DND-41 (cell line): ENCODE results near the gene FAM171A1.
"Not testable (repeated sequence)": the region's sequence is repeated elsewhere in the genome, so short reads cannot be mapped to it uniquely, and the experiment has no call there.

Source experiments
- ATAC-seq: fragments of 200-7000 bp; cut with Tn5 transposase; 3 replicates; pipeline ENCODE4 v1.9.1; 2021; ENCODE audit warnings: low read depth; ENCODE audit not compliant: insufficient read depth
- DNase-seq: peaks from one replicate; pipeline ENCODE4 v3.0.0-alpha.2; 2020
- H2AFZ ChIP-seq: 2 replicates; pipeline ENCODE4 v1.6.0; 2012; ENCODE audit warnings: low read depth, low read length
- H3K27ac ChIP-seq: 2 replicates; pipeline ENCODE4 v1.5.1; 2012; ENCODE audit warnings: low read length, inconsistent platforms
- H3K27me3 ChIP-seq: fragments of 200-600 bp; sonication (generic); 2 replicates; pipeline ENCODE4 v1.6.0; 2012; ENCODE audit warnings: low read length, mild to moderate bottlenecking, inconsistent platforms; ENCODE audit not compliant: insufficient read depth, poor library complexity
- H3K36me3 ChIP-seq: 2 replicates; pipeline ENCODE4 v1.5.1; 2012; ENCODE audit warnings: low read length, inconsistent platforms; ENCODE audit not compliant: insufficient read depth
- H3K4me1 ChIP-seq: 2 replicates; pipeline ENCODE4 v1.5.1; 2012; ENCODE audit warnings: mild to moderate bottlenecking, low read length; ENCODE audit not compliant: insufficient read depth
- H3K4me2 ChIP-seq: 2 replicates; pipeline ENCODE4 v1.6.0; 2012; ENCODE audit warnings: mild to moderate bottlenecking, moderate library complexity, low read length, inconsistent platforms; ENCODE audit not compliant: insufficient read depth
- H3K4me3 ChIP-seq, 2 experiments: fragments of 200-600 bp in 1 of 2; shearing (Covaris generic) in 1 of 2; 2 replicates each; pipeline ENCODE4 v1.5.1; 2012 to 2016; ENCODE audit warnings: inconsistent platforms in 2 of 2, low read length in 2 of 2, mild to moderate bottlenecking in 2 of 2, low read depth in 1 of 2, moderate library complexity in 1 of 2
- H3K79me2 ChIP-seq: 2 replicates; pipeline ENCODE4 v1.6.0; 2012; ENCODE audit warnings: low read length, inconsistent platforms; ENCODE audit not compliant: insufficient read depth
- H3K9ac ChIP-seq: 2 replicates; pipeline ENCODE4 v1.6.0; 2012; ENCODE audit warnings: low read depth, mild to moderate bottlenecking, inconsistent platforms, low read length, moderate library complexity
- H3K9me3 ChIP-seq: 2 replicates; pipeline ENCODE4 v1.5.1; 2012; ENCODE audit warnings: low read length, moderate library complexity, mild to moderate bottlenecking, inconsistent platforms; ENCODE audit not compliant: insufficient read depth, severe bottlenecking
- H4K20me1 ChIP-seq: 2 replicates; pipeline ENCODE4 v1.6.0; 2012; ENCODE audit warnings: low read length; ENCODE audit not compliant: insufficient read depth
- CTCF ChIP-seq: IDR thresholded peaks from 2 replicates; pipeline ENCODE4 v1.5.1; 2012; ENCODE audit warnings: borderline replicate concordance, low read length, moderate library complexity, mild to moderate bottlenecking; ENCODE audit not compliant: poor library complexity, severe bottlenecking; ENCODE audit errors: extremely low read depth
- EZH2 ChIP-seq: IDR thresholded peaks from 3 replicates; pipeline ENCODE4 v1.6.1; 2012; ENCODE audit warnings: borderline replicate concordance, low read depth, mild to moderate bottlenecking, moderate library complexity, low read length, inconsistent platforms; ENCODE audit not compliant: severe bottlenecking

The FAM171A1 gene

DNA sequence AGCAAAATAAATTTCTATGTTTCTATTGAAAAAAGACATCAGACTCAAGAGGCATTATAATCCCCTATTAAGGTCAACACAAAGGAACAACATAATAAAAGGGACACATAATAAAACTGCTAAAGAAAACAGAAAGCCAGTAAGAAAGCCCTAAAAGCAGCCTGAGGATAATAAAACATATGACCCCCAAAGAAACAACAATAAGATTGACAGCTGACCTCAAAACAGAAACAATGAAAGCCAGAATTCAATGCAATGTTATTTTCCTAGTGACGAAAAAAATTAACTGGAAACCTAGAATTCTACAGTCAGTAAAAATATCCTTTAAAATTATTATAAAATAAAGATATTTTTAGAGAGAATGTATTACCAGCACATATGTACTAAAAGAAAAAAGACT is 44.9 kb upstream of the FAM171A1 start:
- no peak overlapping the region for H3K4me2 ChIP-seq
- peaks cover 6% of the 10 kb centered on the region for H3K27me3 ChIP-seq
- no peaks in the 10 kb centered on the region for H4K20me1 ChIP-seq
- no peak overlapping the region for H3K27ac ChIP-seq
- H3K4me3 ChIP-seq, result no peak overlapping the region
- H3K9me3 ChIP-seq, result no peaks in the 10 kb centered on the region
- no peak overlapping the region for H2AFZ ChIP-seq
- H3K4me1 ChIP-seq, result no peaks in the 10 kb centered on the region
- TF ChIP-seq EZH2, result no peak
- no peak for TF ChIP-seq CTCF
- no peak for ATAC-seq
- no peak overlapping the region for H3K9ac ChIP-seq
- H3K79me2 ChIP-seq, result no peaks in the 10 kb centered on the region
- no peak for DNase-seq
- H3K36me3 ChIP-seq, result no peaks in the 10 kb centered on the region

DNA sequence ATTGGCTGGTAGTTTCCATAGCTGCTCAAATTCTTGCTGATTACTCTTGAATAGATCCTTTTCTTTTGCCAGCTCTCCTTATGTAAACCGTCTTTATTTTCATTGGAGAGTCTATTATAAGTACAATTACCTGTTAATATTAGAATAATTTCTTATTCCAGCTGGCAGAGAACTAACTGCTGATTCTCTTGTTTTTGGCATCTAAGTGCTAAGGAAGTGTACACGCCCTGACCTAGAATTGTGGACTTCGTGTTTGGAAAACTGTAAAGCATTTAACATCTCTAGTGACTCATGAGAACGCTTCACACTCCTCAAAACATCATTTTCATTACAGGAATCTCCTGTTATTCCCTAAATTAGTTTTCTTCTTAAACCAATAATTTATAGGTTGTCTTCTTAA is 39.9 kb upstream of the FAM171A1 start:
- Histone ChIP-seq H3K9me3 (no peaks in the 10 kb centered on the region), H3K4me3 (no peak overlapping the region), H3K4me1 (no peaks in the 10 kb centered on the region), H3K27ac (no peak overlapping the region), H3K27me3 (peaks cover 8% of the 10 kb centered on the region), H4K20me1 (no peaks in the 10 kb centered on the region), H2AFZ (no peak overlapping the region), H3K9ac (no peak overlapping the region), H3K79me2 (no peaks in the 10 kb centered on the region), H3K4me2 (no peak overlapping the region), H3K36me3 (no peaks in the 10 kb centered on the region)
- TF ChIP-seq EZH2 (no peak), CTCF (no peak)
- ATAC-seq, result no peak
- DNase-seq, result no peak

DNA sequence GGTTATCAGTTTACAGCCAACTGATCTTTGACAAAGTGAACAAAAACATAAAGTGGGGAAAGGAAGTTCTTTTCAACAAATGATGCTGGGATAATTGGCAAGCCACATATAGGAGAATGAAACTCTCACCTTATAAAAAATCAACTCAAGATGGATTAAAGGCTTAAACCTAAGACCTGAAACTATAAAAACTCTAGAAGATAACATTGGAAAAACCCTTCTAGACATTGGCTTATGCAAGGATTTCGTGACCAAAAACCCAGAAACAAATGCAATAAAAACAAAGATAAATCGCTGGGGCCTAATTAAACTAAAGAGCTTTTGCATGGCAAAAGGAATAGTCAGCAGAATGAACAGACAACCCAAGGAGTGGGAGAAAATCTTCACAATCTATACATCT is 38.3 kb upstream of the FAM171A1 start:
- not testable (repeated sequence) for H3K4me3 ChIP-seq, ATAC-seq, H3K4me2 ChIP-seq, H3K79me2 ChIP-seq, H3K9ac ChIP-seq, H3K36me3 ChIP-seq, H4K20me1 ChIP-seq, H2AFZ ChIP-seq, H3K9me3 ChIP-seq, H3K27ac ChIP-seq, H3K4me1 ChIP-seq, H3K27me3 ChIP-seq, DNase-seq

- Histone ChIP-seq H2AFZ (no peak overlapping the region), H3K79me2 (no peaks in the 10 kb centered on the region), H3K36me3 (no peaks in the 10 kb centered on the region), H3K4me2 (no peak overlapping the region), H3K27me3 (peaks cover 8% of the 10 kb centered on the region), H3K9ac (no peak overlapping the region), H3K4me3 (no peak overlapping the region), H3K4me1 (no peaks in the 10 kb centered on the region), H3K27ac (no peak overlapping the region), H3K9me3 (no peaks in the 10 kb centered on the region), H4K20me1 (no peaks in the 10 kb centered on the region)
- no peak for DNase-seq
- TF ChIP-seq EZH2 (no peak), CTCF (no peak)
- ATAC-seq, result no peak
Observed at GRCh38 chr10:15408557-15408956, 37.5 kb upstream of the FAM171A1 start.
